ENCODE measurements around the gene CRTAP. TPM values are rescaled to one million over a fixed set of nuclear protein-coding genes. Genes with fewer than 3 reads are reported as not detected.
"Not testable (repeated sequence)": the region's sequence is repeated elsewhere in the genome, so short reads cannot be mapped to it uniquely, and the experiment has no call there.

Gene CRTAP
- total RNA-seq, 1 donor from 2014 or later, result 51.9 TPM

DNA sequence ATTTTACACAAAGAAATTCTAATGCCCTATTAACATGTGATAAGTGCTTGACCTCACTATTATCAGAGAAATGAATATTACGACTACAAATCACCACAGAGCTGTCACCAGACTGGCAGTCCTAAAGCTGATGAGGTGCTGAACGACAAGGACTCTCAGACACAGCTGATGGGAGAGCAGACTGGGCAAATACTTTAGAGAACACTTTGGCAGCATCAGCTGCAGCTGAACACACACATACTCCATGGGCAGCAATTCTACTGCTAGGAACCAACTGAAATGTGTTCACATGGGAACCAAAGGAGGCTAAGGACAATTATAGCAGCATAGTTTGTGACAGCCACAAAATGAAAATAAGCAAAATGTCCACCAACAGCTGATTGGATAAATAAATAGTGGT lies 59.3 kb downstream of the CRTAP start:
- intact Hi-C loops (cut with micrococcal nuclease), result no loop called here
- Mint-ChIP-seq H3K36me3 (ENCODE audit: low read depth) (peaks cover 2% of the 10 kb centered on the region), H3K4me1 (ENCODE audit: low read depth) (peaks cover 9% of the 10 kb centered on the region), H3K9me3 (peaks cover 3% of the 10 kb centered on the region), H3K27ac (no peak overlapping the region), H3K4me3 (ENCODE audit: low read depth) (no peak overlapping the region), H3K27me3 (ENCODE audit: low read depth) (no peaks in the 10 kb centered on the region)
- DNase-seq (ENCODE audit: low spot score), result no peak

DNA sequence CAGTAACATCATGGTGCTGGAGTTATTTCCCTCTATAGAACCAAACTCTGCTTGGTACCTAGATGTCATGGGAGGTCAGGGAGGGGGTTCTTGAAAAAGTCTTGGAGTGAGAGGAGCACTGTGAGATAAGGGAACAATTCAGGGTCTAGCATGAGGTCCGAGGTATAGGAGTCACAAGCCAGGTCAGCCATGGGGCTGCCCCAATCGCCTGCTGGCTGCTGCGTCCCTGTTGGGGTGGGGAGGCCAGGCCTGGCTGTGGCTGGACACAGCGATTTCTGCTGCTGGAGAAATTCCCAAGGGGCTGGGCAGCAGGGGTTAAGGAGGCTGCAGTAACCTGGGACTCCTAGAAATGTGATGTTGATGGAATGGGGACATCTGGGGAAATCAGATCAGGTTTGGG lies 59.9 kb downstream of the CRTAP start:
- Mint-ChIP-seq H3K27ac (no peak overlapping the region), H3K4me3 (ENCODE audit: low read depth) (no peak overlapping the region), H3K27me3 (ENCODE audit: low read depth) (no peaks in the 10 kb centered on the region), H3K4me1 (ENCODE audit: low read depth) (peaks cover 9% of the 10 kb centered on the region), H3K36me3 (ENCODE audit: low read depth) (peaks cover 2% of the 10 kb centered on the region), H3K9me3 (peaks cover 3% of the 10 kb centered on the region)
- DNase-seq (ENCODE audit: low spot score), result no peak
- intact Hi-C loops (cut with micrococcal nuclease), result no loop called here

DNA sequence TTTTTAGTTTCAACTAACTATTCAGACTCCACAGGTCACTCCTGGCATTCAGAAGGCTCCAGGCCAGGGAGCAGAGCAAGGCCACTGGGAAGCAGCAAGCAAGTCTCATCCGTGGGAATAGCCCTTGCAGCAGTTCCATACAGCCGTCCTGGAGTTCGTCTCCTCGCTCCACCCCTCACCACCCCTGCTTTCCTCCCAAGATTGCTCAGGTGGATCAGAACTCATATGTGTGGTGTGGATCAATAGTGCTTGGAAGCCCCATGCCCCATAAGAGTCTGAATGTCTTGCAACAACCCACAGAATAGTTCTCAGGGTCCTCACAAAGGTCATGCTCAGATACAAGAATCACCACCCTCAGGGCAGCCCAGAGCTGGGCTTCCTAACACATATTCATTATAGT lies 60.3 kb downstream of the CRTAP start:
- intact Hi-C loops (cut with micrococcal nuclease), result no loop called here
- Mint-ChIP-seq H3K4me3 (ENCODE audit: low read depth) (no peak overlapping the region), H3K36me3 (ENCODE audit: low read depth) (peaks cover 2% of the 10 kb centered on the region), H3K27ac (no peak overlapping the region), H3K4me1 (ENCODE audit: low read depth) (peaks cover 9% of the 10 kb centered on the region), H3K27me3 (ENCODE audit: low read depth) (no peaks in the 10 kb centered on the region), H3K9me3 (peaks cover 4% of the 10 kb centered on the region)
- no peak for DNase-seq (ENCODE audit: low spot score)

DNA sequence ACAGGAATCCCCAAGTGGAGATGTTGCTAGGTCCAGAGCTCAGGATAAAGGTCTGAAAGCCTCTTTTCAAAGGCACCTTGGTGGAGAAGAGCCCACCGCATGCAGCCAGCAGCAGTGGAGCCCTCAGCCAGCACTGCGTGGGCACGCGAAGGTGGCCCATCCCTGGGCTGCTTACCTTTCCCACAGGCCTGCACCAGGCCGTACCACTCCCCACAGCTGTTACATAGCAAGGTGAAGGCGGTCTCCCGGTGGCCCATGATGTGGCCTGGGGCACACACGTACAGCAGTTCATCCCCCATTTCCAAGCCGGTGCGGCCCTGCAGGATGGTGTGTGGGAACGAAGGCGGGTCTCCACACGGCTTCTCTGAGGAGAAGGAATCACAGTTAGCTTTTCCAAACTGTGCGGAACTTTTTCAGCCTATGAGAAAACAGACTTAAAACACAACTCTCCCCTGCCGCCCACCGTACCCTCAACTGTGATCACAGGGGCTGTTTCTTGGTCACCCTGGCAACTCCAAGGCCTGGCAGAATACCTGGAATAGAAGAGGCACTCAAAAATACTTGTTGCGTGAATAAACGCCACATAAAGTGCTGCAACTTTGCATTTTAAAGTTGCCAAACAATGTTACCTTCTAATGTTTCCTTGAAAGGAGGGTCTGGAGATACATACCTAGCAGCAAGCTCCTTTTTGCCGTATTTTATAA lies 61.0 kb downstream of the CRTAP start:
- Mint-ChIP-seq H3K4me1 (ENCODE audit: low read depth) (peaks cover 9% of the 10 kb centered on the region), H3K36me3 (ENCODE audit: low read depth) (peaks cover 2% of the 10 kb centered on the region), H3K4me3 (ENCODE audit: low read depth) (no peak overlapping the region), H3K9me3 (peaks cover 11% of the 10 kb centered on the region), H3K27ac (no peak overlapping the region), H3K27me3 (ENCODE audit: low read depth) (no peaks in the 10 kb centered on the region)
- no peak for DNase-seq (ENCODE audit: low spot score)
- intact Hi-C loops (cut with micrococcal nuclease), result no loop called here

DNA sequence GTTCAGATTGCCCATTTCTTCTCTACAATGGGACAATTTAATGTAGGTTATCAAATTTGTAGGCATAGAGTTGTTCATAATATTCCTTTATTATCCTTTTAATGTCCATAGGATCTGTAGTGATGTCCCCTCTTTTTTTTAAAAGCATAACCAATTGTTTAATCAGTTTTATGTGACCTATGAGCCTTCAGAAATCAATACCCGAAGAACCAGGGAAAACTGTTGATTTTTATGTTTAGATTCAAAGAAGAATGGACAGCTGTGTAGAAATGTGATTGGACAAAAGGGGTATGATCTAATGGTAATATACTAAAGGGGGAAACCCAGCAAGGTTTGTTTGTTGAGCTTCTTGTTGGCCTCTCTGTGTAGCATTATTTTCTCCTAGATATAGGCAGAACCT lies 65.3 kb downstream of the CRTAP start:
- H3K36me3 Mint-ChIP-seq (ENCODE audit: low read depth), result no peaks in the 10 kb centered on the region
- H3K4me3 Mint-ChIP-seq (ENCODE audit: low read depth), result no peak overlapping the region
- intact Hi-C loops (cut with micrococcal nuclease), result no loop called here
- peaks cover 8% of the 10 kb centered on the region for H3K9me3 Mint-ChIP-seq
- H3K27ac Mint-ChIP-seq, result no peak overlapping the region
- H3K27me3 Mint-ChIP-seq (ENCODE audit: low read depth), result no peaks in the 10 kb centered on the region
- no peak for DNase-seq (ENCODE audit: low spot score)
- no peaks in the 10 kb centered on the region for H3K4me1 Mint-ChIP-seq (ENCODE audit: low read depth)

DNA sequence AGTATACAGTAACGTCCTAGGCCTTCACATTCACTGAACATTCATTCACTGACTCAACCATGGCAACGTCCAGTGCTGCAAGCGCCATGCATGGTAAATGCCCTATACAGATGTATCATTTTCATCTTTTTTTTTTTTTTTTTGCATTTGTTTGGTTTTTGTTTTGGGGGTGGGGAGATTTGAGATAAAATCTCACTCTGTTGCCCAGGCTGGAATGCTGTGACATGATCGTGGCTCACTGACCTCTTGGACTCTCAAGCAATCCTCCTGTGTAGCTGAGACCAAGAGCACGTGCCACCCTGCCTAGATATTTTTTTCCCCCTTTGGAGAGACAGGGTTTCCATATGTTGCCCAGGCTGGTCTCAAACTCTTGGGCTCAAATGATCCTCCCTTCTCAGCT lies 67.4 kb downstream of the CRTAP start:
- Mint-ChIP-seq H3K9me3 (peaks cover 8% of the 10 kb centered on the region), H3K27ac (no peak overlapping the region), H3K4me3 (ENCODE audit: low read depth) (no peak overlapping the region), H3K4me1 (ENCODE audit: low read depth) (no peaks in the 10 kb centered on the region), H3K27me3 (ENCODE audit: low read depth) (peaks cover 6% of the 10 kb centered on the region), H3K36me3 (ENCODE audit: low read depth) (no peaks in the 10 kb centered on the region)
- DNase-seq (ENCODE audit: low spot score), result no peak
- intact Hi-C loops (cut with micrococcal nuclease), result no loop called here

DNA sequence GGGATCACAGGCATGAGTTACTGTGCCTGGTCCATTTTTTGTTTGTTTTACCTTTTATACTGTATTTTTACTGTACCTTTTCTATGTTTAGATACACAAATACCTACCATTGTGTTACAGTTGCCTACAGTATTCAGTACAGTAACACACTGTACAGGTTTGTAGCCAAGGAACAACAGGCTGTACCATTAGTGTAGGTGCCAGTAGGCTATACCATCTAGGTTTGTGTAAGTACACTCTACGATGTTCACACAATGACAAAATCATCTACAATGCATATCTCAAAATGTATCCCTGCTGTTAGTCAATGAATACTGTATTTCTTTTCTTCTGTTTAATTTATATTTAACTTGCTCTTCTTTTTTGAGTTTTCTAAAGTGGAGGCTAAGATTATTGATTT lies 67.8 kb downstream of the CRTAP start:
- DNase-seq (ENCODE audit: low spot score); H3K27me3 Mint-ChIP-seq (ENCODE audit: low read depth); H3K4me1 Mint-ChIP-seq (ENCODE audit: low read depth); H3K9me3 Mint-ChIP-seq; H3K36me3 Mint-ChIP-seq (ENCODE audit: low read depth); H3K4me3 Mint-ChIP-seq (ENCODE audit: low read depth); H3K27ac Mint-ChIP-seq; intact Hi-C loops (cut with micrococcal nuclease): not testable (repeated sequence)

DNA sequence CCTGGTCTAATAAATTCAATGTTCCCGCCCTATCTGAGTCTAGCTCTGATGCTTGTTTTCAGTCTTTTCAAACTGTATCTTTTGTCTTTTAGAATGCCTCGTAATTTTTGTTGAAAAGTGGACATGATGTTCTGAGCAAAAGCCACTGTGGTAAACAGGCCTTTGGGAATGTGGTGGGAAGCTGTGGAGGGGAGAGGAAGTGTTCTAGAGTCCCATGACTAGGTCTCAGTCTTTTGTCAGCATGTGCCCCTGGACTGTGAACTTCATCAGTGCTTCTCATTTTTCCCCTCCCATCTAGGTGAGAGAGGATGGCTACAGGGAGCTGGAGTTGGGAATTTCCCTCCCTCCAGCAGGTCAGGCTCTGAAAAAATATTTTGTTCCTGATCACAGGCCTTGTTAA lies 71.0 kb downstream of the CRTAP start:
- no peak overlapping the region for H3K27ac Mint-ChIP-seq
- no peak for DNase-seq (ENCODE audit: low spot score)
- H3K4me3 Mint-ChIP-seq (ENCODE audit: low read depth), result no peak overlapping the region
- H3K9me3 Mint-ChIP-seq, result no peaks in the 10 kb centered on the region
- intact Hi-C loops (cut with micrococcal nuclease), result no loop called here
- no peaks in the 10 kb centered on the region for H3K36me3 Mint-ChIP-seq (ENCODE audit: low read depth)
- H3K27me3 Mint-ChIP-seq (ENCODE audit: low read depth), result peaks cover 12% of the 10 kb centered on the region
- no peaks in the 10 kb centered on the region for H3K4me1 Mint-ChIP-seq (ENCODE audit: low read depth)

DNA sequence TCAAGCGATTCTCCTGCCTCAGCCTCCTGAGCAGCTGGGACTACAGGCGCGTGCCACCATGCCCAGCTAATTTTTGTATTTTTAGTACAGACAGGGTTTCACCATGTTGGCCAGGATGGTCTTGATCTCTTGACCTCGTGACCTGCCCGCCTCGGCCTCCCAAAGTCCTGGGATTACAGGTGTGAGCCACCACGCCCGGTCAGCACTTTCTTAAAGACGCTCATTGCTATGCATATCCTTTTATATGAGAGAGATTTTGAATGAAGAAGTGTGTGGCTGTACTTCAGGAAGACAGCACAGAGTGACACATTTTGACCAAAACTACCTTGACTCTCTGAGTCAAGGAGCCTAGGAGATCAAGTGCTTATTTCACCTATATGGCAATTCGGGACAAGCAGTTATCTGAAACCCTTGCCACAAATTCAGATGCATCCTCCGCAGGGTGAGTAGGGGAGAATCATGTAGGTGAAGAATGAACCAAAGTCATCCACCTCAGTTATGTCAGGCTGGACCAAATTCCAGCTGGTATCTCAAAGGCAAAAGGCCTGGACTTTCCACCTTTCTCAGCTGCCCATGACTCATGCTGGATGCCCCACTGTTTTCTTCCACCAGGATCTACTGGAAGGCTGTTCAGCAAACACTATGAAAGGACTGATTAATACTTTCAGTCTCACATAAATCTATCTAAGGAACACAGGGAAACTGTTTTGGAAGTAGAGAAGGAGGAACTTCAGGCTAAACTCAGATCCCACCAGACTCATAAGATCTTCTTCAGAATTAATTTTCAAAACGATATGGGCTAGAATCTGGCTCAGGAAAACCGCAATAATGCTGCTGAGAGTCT lies 72.9 kb downstream of the CRTAP start:
- H3K4me1 Mint-ChIP-seq (ENCODE audit: low read depth), result no peaks in the 10 kb centered on the region
- intact Hi-C loops (cut with micrococcal nuclease), result no loop called here
- no peaks in the 10 kb centered on the region for H3K9me3 Mint-ChIP-seq
- no peak overlapping the region for H3K27ac Mint-ChIP-seq
- H3K27me3 Mint-ChIP-seq (ENCODE audit: low read depth), result peaks cover 12% of the 10 kb centered on the region
- DNase-seq (ENCODE audit: low spot score), result no peak
- H3K36me3 Mint-ChIP-seq (ENCODE audit: low read depth), result no peaks in the 10 kb centered on the region
- no peak overlapping the region for H3K4me3 Mint-ChIP-seq (ENCODE audit: low read depth)

DNA sequence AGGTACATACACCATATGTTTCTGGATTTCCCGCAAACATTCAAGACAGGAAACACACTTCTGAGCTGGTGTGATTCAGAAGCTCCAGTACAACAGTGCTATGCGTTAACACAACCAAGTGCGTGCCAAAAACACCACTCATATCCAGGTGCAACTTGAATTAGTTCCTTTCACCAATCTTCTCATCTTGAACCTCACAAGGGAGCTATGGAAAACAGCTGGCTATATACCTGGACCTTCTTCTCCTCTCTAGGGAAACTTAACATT lies 73.5 kb downstream of the CRTAP start:
- DNase-seq (ENCODE audit: low spot score), result no peak
- H3K4me3 Mint-ChIP-seq (ENCODE audit: low read depth), result no peak overlapping the region
- no peaks in the 10 kb centered on the region for H3K36me3 Mint-ChIP-seq (ENCODE audit: low read depth)
- H3K27me3 Mint-ChIP-seq (ENCODE audit: low read depth), result peaks cover 12% of the 10 kb centered on the region
- no peaks in the 10 kb centered on the region for H3K9me3 Mint-ChIP-seq
- intact Hi-C loops (cut with micrococcal nuclease), result no loop called here
- H3K27ac Mint-ChIP-seq, result no peak overlapping the region
- H3K4me1 Mint-ChIP-seq (ENCODE audit: low read depth), result no peaks in the 10 kb centered on the region

DNA sequence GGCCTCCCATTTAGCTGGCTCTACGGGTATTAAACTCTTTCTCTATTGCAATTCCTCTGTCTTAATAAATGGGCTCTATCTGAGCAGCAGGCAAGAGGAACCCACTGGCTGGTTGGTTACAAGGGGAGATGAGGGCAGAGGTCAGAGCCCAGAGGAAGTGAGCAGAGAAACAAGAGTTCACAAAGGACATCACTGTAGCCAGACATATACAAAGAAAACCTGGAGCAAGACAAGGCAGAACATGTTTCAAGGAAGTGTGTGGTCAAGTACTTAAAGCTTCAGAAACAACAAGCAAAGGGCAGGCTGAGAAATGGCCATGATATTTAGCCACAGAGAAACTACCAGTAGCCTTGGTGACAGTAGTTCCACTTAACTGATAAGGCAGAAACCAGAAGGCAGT lies 80.5 kb downstream of the CRTAP start:
- intact Hi-C loops (cut with micrococcal nuclease), result no loop called here
- Mint-ChIP-seq H3K9me3 (no peaks in the 10 kb centered on the region), H3K27me3 (ENCODE audit: low read depth) (peaks cover 6% of the 10 kb centered on the region), H3K4me1 (ENCODE audit: low read depth) (no peaks in the 10 kb centered on the region), H3K36me3 (ENCODE audit: low read depth) (no peaks in the 10 kb centered on the region), H3K4me3 (ENCODE audit: low read depth) (no peak overlapping the region), H3K27ac (no peak overlapping the region)
- DNase-seq (ENCODE audit: low spot score), result no peak

DNA sequence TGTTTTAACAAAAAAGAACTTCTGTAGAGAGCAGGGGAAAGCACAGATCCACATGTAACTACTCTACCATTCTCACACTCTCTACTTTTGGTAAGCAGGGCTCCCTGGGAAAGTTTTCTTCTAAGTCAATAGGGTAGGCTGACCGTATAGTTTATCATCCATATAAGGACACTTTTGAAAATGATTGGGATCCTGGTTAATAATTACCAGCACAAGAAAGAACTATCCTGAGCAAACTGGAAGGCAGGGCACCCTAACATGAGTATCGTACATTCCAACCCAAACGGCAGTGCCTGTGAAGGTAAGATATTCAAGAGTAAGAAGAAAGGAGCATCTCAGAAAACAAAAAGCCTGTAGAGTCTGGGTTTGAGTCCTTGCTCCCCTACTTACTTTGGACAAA lies 82.7 kb downstream of the CRTAP start:
- intact Hi-C loops (cut with micrococcal nuclease), result no loop called here
- H3K27me3 Mint-ChIP-seq (ENCODE audit: low read depth), result peaks cover 6% of the 10 kb centered on the region
- H3K9me3 Mint-ChIP-seq, result no peaks in the 10 kb centered on the region
- no peak for DNase-seq (ENCODE audit: low spot score)
- H3K4me3 Mint-ChIP-seq (ENCODE audit: low read depth), result no peak overlapping the region
- H3K36me3 Mint-ChIP-seq (ENCODE audit: low read depth), result no peaks in the 10 kb centered on the region
- no peak overlapping the region for H3K27ac Mint-ChIP-seq
- no peaks in the 10 kb centered on the region for H3K4me1 Mint-ChIP-seq (ENCODE audit: low read depth)
